Right renal pelvis (tissue), 4 donors: ENCODE results near the gene NFKBIB. TPM values are rescaled to one million over a fixed set of nuclear protein-coding genes. Genes with fewer than 3 reads are reported as not detected.

Source experiments
- DNase-seq, 4 donors: peaks; one replicate each; pipeline ENCODE4 v3.0.0-alpha.2; 2013; ENCODE audit warnings: low read depth in 4 of 4, low spot score in 3 of 4, missing footprints in 1 of 4
- polyA plus RNA-seq, 4 donors: library from polyadenylated mRNA; unstranded; fragments of 120-200 nt; gene quantifications; one replicate each; pipeline ENCODE4 v1.2.1, GENCODE V29; 2013; ENCODE audit not compliant: insufficient read length in 4 of 4

NFKBIB gene
- polyA plus RNA-seq, 4 donors: 8.1 to 11.6 (median 8.8) TPM

DNA sequence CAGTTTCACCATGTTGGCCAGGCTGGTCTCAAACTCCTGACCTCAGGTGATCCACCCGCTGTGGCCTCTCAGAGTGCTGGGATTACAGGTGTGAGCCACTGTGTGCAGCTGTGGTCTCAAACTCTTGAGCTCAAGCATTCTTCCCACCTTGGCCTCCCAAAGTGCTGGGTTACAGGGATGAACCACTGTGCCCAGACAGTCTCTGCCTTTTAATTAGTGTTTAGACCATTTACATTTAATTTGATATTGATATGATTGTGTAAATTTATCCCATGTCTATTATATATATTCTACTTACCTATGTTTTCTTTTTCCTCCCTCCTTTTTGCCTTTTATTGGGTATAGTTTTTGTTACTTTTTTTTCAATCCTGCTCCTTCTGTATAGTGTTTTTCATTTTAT lies 1.9 kb downstream of the NFKBIB start:
- DNase-seq: no peak

DNA sequence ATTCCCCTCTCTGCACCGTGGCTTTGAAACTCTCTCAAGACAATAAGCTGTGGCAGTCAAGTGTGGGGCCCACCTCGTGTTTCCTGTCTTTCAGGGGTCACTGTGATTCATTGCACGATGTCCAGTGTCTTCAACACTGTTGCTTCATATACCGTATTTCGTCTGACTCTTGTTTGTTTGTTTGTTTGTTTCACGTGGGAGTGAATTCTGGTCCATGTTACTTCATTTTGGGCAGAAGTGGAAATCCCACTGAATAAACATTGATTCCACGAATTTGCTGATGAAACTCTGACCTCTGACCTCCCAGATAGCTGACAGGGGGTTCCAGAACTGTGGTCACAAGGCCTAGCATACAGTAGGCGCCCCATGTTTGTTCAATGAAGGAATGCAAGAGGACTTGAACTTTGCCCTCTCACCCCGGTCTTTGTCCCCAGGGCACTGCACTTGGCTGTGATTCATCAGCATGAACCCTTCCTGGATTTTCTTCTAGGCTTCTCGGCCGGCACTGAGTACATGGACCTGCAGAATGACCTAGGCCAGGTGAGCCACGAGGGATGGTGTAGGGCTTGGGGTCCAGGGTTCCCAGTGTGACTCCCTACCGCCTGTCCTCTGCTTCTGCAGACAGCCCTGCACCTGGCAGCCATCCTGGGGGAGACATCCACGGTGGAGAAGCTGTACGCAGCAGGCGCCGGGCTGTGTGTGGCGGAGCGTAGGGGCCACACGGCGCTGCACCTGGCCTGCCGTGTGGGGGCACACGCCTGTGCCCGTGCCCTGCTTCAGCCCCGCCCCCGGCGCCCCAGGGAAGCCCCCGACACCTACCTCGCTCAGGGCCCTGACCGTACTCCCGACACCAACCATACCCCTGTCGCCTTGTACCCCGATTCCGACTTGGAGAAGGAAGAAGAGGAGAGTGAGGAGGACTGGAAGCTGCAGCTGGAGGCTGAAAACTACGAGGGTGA lies 5.1 kb downstream of the NFKBIB start:
- DNase-seq: no peak

DNA sequence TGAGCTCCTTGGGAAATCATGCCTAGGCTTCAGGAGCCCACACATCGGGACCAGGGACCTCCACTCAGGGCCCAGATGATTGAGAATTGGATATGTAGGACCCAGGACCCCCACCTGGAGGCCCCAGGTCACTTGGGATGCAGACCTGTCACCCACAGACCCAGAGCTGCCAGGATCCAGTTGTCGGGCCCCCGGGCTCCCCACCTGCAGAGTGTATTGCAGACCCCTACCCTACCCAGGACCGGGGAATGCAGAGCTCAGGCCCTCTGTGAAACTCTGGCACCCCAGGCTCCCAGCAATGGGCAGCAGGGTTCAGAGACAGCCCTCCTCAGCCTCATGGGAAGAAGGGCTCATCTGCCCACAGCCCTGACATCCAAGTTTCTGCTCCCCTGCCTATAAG lies 5.9 kb downstream of the NFKBIB start:
- no peak for DNase-seq

DNA sequence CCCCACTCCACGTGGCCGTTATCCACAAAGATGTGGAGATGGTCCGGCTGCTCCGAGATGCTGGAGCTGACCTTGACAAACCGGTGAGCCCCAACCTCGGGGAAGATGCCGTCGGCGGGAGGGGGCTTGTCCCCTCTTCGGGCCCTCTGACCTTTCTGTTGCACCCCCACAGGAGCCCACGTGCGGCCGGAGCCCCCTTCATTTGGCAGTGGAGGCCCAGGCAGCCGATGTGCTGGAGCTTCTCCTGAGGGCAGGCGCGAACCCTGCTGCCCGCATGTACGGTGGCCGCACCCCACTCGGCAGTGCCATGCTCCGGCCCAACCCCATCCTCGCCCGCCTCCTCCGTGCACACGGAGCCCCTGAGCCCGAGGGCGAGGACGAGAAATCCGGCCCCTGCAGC lies 7.5 kb downstream of the NFKBIB start:
- no peak for DNase-seq

DNA sequence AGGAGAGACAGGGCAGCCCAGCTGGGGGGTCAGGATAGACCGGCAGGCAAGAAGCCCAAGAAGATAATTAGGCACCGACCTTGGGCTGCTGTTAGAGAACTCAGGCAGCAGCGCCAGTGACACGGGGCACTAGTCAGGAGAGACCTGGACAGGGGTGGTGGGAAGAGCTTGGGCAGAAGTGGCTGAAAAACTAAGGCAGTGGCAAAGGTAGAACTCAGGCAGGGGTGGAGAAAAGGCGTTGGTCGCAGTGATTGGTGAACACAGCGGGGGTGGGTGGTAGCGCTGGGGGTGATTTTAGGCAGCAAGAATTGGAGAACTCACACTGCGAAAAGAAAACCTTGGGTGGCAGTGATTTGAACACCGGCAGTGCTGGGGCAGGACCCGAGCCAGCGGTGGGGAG lies 7.9 kb downstream of the NFKBIB start:
- DNase-seq: no peak

DNA sequence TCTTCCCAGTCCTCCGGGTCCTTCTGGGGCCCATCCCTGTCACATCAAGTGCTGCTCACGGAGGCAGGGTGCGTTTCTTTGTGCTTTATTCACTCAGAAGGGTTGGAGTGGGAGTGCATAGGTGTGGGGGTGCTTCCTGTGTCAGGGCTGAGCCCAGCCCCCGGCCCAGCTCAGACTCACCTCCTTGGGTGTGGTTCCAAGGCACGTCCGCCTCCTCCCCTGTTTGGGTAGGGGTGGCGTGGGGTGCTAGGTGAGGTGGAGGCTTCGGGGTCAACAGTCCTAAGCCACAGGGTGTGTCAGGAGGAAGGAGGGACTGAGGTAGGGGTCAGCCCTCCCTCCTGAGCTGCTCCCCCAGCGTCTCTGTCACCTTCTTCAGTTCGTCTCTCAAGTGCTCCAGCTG lies 9.1 kb downstream of the NFKBIB start:
- DNase-seq: no peak

DNA sequence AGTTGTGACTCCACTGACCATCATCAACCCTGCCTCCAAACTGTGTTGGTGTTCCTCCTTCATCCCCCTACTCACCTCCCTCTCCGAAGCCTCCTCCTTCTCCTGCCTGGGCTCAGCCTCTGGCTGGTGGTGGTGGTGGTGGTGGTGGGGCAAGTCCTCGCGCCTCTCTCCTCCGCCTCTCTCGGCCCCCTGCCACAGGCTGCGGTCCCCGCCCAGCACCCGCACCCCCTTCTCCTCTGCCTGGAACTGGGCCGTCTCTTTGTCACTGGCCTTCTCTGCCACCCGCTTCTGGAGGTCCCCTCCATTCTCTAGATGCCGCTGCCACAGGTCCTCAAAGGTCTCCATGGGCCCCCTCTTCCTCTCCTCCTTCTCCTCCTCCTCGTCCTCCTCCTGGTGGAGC lies 10.7 kb downstream of the NFKBIB start:
- no peak for DNase-seq

DNA sequence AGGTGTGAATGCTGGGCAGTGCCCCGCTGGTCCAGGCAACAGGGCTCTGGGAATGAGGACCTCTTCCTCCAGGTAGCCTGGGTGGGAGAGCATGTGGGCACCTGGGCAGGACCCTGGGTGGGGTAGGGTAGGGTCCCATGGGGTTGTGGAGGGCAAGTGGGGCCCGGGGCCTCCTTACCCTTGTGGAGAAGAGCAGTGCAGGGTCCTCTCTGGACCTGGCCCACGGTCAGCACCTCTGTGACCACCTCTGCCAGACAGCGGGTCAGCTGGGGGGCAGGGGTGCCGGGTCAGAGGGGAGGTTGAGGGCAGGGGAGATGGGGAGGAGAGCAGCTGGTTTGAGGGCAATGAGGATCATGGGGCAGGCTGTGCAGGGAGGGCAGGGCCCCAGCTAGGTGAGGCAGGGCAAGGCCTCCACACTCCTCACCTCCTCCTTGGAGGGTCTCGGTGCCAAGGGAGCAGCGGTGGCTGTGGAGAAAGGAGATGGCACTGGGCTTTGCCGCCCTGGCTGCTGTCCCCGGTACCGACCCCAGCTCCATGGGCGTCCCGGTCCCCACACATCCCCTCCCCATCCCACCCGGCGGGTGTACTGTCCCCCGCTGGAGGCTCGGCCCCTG lies 11.7 kb downstream of the NFKBIB start:
- no peak for DNase-seq

DNA sequence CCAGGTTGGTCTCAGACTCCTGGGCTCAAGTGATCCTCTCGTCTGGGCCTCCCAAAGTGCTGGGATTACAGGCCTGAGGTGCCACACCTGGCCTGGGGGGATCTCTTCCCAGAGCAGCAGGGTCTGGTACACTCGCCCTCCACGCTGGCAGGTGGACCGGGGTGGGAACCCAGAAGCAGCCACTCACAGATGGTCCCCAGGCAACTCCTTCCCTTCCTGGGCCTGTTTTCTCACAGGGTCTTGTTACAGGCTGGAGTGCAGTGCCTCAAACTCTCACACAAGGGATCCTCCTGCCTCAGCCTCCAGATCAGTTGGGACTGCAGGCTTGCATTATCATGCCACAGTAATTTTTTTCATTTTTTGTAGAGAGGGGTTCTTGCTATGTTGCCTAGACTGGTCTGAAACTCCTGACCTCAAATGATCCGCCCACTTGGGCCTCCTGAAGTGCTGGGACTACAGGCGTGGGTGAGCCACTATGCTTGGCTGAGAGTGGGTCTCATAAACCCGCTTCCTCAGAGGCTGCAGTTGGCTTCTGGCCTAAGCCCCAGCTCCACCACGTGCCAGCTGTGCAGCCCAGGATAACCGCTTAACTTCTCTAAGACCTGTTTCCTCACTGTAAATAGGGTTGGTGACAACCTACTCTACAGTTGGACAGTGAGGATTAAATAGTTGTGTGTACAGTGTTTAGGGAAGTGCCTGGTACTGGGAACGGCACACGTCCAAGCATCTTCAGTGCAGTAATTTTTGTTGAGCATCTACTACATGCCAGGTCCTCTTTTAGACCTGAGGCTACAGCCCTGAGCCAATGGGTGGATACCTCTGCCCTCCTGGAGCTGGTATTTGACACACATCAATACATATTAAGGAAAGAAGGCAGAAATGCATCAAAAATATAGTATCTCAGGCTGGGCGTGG lies 13.1 kb downstream of the NFKBIB start:
- DNase-seq: no peak

DNA sequence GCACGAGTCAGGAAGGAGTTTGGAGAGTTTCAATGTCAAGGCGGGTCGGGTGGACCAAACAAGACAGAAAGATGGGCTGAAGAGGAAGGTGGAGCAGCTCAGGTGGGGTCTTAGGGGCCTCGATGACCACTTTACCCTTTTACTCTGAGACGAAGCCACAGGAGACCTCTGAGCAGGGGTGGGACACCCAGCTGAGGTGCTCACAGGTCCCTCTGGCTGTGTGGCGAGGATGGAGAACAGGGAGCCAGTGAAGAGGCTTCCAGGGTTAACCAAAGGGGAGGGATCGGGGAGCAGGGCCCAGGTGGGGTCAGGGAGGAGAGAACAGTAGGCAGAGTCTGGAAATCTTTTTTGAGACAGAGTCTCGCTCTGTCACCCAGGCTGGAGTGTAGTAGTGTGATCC lies 14.2 kb downstream of the NFKBIB start:
- DNase-seq: no peak

DNA sequence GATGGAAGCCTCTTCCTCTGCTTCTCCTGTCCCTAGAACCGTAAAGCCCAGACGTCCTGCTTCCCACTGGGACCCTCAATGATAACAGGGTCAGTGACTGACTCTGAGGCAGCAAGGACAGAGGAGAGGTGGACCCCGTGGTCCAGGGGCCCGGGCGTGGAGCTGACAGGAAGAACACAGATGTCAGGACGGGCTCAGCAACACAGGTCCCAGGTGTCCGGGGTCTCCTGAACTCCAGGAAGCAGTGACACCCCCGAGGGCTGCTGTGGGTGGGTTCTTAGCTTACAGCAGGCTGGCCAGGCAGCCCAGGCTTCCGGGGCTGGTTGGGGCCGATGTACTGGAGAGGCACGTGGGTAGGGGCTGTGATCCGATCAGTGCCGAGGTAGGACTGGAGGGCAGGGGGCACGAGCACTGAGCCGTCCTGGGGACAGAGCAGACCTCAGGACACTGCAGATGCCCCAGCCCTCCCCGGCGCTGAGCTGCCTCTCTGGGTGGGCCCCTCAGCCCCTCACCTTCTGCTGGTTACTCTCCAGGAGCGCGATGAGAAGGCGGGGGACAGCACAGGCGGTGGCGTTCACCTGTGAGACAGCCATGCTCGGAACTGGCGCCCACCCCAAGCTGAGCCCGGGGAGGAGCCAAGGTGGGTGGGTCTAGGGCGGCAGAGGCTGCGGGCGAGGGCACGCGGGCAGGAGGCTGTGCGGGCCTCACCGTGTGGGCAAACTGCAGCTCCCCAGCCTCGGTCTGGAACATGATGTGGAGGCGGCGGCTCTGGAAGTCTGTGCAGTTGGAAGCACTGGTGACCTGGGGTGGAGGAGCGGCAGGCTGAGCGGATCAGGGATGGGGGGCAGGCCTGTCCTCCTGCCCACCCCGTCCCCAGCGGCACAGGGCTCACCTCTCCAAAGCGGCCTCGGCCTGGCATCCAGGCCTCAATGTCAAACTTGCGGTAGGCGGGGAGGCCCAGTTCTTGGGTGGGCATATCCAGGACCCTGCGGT lies 15.9 kb downstream of the NFKBIB start:
- no peak for DNase-seq

DNA sequence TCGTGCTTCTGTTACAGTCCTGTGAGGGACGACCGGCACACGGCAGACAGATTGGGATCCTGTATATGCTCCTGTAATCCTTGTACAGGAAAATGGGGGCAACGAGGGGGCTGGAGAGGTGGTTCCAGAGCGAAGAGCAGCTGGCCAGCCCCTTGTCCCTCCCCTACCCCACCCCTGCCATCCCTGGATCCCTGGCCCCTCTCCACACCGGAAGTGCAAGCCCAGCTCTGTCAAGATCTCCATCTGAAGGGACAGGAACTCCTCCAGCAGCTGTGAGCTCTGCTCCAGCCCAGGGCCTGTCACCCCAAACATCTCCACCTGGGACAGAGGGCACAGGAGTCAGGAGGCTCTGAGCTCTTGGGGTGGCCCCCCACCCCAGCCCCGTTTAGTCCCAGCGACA lies 17.7 kb downstream of the NFKBIB start:
- no peak for DNase-seq

DNA sequence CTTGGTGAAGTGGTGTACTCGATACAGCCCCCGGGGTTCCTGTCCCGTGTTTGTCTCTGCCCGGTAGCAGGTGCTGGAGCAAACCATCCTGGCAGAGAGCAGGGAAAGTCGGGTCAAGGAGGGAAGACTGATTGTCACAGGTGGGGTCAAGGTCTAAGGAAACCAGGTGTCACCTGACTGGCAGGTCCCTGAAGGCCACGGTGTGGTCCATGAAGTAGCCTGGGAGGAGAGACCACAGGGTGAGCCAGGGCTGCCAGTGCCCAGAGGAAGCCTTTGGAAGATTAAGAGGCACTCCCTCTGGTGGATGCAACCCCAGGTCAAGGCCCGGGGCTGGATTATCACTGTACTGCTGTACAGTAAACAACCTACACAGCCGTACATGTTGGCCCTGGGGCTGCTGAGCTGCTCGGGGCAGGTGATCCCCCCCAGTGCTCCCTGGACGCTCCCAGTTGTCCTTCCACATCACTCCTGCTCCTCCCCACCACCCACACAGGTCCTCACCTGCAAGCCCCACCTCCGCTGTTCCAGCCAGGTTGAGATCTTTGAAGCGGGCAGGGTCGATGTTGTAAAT lies 18.2 kb downstream of the NFKBIB start:
- DNase-seq: no peak

DNA sequence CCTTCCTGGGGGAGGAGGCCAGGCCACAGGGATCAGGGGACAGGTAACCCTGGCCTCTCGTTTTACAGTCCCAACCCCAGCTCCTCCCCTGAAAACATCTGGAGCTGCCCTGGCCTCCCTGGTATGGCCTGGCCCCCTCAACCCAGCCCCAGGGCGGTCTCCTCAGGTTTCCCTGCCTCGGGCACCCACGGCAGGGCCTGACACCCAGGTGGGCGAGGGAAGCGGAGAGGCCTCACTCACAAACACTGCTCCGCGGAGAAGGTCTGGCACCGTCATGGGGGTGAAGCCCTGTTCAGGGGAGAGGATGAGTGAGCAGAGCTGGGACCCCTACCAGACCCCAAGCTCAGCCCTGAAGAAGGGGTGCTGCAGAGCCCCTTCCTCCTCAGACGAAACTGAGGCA lies 18.8 kb downstream of the NFKBIB start:
- no peak for DNase-seq

DNA sequence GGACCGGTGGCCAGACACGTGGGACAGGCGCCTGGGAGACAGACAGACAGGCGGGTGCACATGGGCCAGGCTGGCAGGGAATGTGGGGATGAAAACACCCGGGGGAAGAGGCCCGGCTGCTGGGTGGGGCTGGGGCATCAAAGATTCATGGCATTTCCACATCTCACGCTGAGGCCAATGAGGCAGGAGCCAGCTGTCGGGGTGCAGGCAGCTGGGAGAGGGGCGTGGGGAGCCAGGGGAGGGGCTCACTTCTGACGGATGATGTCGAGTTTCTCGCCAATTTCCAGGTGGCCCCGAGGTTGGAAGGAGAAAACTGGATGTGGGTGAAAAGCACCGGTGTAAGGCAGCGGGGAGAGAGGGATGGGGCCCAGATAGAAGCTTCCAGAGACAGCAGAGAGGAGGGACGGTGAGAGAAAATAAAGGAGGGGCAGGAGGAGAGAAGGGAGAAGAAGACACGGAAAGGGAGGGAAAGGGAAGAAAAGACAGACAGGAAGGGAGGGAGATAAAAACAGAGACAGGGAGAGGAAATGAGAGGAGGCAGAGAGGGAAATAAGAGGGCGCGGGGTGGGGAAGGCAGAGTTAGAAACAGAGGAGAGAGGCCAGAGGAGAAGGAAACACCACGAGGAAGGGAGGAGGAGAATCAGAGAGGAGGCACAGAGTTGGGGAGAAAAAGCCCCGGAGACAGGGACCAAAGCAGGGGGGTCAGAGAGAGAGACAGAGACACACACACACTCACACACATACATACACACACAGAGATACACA lies 20.2 kb downstream of the NFKBIB start:
- no peak for DNase-seq

DNA sequence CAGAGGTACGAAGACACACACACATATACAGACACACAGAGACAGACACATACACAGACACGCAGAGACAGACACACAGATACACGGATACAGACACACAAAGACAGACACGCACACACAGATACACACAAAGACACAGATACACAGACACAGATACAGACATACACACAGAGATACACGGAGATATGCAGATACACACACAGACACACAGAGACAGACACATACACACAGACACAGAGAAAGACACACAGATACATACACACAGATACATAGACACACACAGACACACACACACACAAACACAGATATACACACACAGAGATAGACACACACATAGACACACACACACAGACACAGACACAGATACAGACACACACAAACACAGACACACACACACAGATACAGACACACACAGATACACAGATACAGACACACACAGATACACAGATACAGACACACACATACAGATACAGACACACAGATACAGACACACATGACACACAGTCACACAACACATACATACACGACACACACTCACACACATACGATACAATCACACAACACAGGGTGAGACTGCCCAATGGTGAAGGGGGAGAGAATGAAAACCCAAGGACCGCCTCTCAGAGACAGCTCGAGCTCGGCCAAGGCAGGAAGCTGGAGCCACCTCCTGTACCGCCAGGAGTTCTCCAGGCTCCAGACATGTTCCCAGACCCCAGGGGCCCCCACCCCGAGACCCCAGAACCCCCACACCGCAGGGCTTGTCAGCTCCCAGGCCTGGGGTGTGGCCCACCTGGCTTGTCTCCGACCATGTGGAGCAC lies 21.0 kb downstream of the NFKBIB start:
- DNase-seq: no peak

DNA sequence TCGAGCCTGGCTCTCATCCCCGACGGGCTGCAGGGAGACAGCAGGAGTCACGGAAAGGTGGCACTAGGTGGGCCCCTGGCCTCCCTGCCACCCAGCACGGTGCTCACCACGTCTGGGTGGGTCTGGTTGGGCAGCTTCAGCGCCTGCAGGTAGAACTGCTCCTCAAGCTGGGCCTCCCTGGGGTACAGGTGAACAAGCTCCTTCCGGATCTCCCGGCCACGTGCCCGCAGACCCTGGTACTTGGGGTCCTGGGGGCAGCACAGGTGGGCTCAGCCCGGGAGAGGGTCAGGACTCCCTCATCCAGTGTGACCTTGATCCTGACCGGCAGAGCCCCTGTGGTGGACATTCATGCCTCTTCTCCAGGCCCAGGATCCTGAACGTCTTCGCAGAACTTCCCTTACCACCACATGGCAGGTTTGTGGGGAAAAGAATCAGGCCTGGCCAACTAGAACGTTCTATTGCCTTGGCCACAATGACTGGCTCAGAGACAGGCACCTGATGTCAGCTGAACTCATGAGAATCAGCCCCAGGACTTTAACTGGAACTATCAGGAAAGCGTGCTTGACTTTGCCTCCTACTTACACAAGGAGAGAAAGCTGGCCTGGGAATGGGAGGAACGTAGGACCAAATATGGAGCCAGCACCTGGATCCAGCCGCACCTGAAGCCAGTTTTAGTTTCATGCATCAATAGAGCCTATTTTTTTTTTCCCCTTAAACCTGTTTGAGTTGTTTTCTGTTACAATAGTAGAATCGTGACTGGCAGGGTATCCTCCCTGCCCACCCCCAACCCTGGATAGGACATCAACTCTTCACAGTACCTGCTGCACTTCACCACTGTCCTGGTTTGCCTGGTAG lies 21.9 kb downstream of the NFKBIB start:
- DNase-seq: no peak
